HepG2 (cell line): ENCODE measurements around the gene ZNF839. TPM values are rescaled to one million over a fixed set of nuclear protein-coding genes. Genes with fewer than 3 reads are reported as not detected.

ENCODE experiments used
- ARNT2 ChIP-seq: sonication (generic); formaldehyde crosslinking; IDR thresholded peaks from 2 replicates; pipeline ENCODE4 v1.8.0; 2022; ENCODE audit warnings: mild to moderate bottlenecking, low read depth, missing genetic modification reagents, moderate library complexity
- ATF2 ChIP-seq: sonication (generic); formaldehyde crosslinking; IDR thresholded peaks from 2 replicates; pipeline ENCODE4 v1.4.0; 2020; ENCODE audit warnings: missing genetic modification reagents
- BRD4 ChIP-seq: sonication (generic); formaldehyde crosslinking; IDR thresholded peaks from 2 replicates; pipeline ENCODE4 v1.4.0; 2020; ENCODE audit warnings: missing genetic modification reagents
- CERS6 ChIP-seq: sonication (generic); formaldehyde crosslinking; IDR thresholded peaks from 2 replicates; pipeline ENCODE4 v1.5.0; 2020; ENCODE audit warnings: missing genetic modification reagents
- HNF1B ChIP-seq: sonication (generic); formaldehyde crosslinking; IDR thresholded peaks from 2 replicates; pipeline ENCODE4 v1.5.1; 2020; ENCODE audit warnings: mild to moderate bottlenecking, moderate library complexity, missing genetic modification reagents
- KLF11 ChIP-seq: IDR thresholded peaks from 2 replicates; pipeline ENCODE4 v1.6.1; 2016; ENCODE audit warnings: missing compliant biosample characterization
- PHF8 ChIP-seq: sonication (generic); formaldehyde crosslinking; IDR thresholded peaks from 2 replicates; pipeline ENCODE4 v1.5.0; 2020; ENCODE audit warnings: missing genetic modification reagents
- POLR2AphosphoS2 ChIP-seq: IDR thresholded peaks from 2 replicates; pipeline ENCODE4 v1.6.1; 2011; ENCODE audit warnings: low read depth, low read length, improper control_type of control experiment
- SOX13 ChIP-seq, 3 experiments: fragments of 450-650 bp in 1 of 3; sonication (generic) in 1 of 3; formaldehyde crosslinking in 1 of 3; IDR thresholded peaks in 2 of 3; conservative IDR thresholded peaks in 1 of 3; 2 replicates each; pipeline versions ENCODE4 v1.5.0 to v1.6.1; 2016 to 2020; ENCODE audit warnings: antibody characterized with exemption in 1 of 3, mild to moderate bottlenecking in 1 of 3, missing compliant biosample characterization in 1 of 3, missing genetic modification reagents in 1 of 3, moderate library complexity in 1 of 3
- YEATS2 ChIP-seq: sonication (generic); formaldehyde crosslinking; IDR thresholded peaks from 2 replicates; pipeline ENCODE4 v1.4.0; 2020; ENCODE audit warnings: missing genetic modification reagents, borderline replicate concordance
- ZBTB43 ChIP-seq: sonication (generic); formaldehyde crosslinking; conservative IDR thresholded peaks from 2 replicates; pipeline ENCODE4 v1.4.0; 2020; ENCODE audit warnings: missing genetic modification reagents
- ZNF34 ChIP-seq: sonication (generic); formaldehyde crosslinking; IDR thresholded peaks from 2 replicates; pipeline ENCODE4 v1.4.0; 2020; ENCODE audit warnings: mild to moderate bottlenecking, missing genetic modification reagents, borderline replicate concordance
- ZNF678 ChIP-seq: sonication (generic); formaldehyde crosslinking; IDR thresholded peaks from 2 replicates; pipeline ENCODE4 v1.4.0; 2020; ENCODE audit warnings: mild to moderate bottlenecking, missing genetic modification reagents
- ZNF713 ChIP-seq: sonication (generic); formaldehyde crosslinking; IDR thresholded peaks from 2 replicates; pipeline ENCODE4 v1.4.0; 2020; ENCODE audit warnings: mild to moderate bottlenecking, missing genetic modification reagents
- ZNF740 ChIP-seq: sonication (generic); formaldehyde crosslinking; IDR thresholded peaks from 2 replicates; pipeline ENCODE4 v1.4.0; 2020; ENCODE audit warnings: missing genetic modification reagents
- ZNF768 ChIP-seq: sonication (generic); formaldehyde crosslinking; IDR thresholded peaks from 2 replicates; pipeline ENCODE4 v1.4.0; 2020; ENCODE audit warnings: missing genetic modification reagents
- ZNF878 ChIP-seq: sonication (generic); formaldehyde crosslinking; IDR thresholded peaks from 2 replicates; pipeline ENCODE4 v1.8.1; 2023; ENCODE audit warnings: mild to moderate bottlenecking, missing genetic modification reagents, moderate library complexity
- polyA plus RNA-seq, 8 experiments: library from polyadenylated mRNA; depleted of rRNA in 3 of 8; stranded (reverse) in 7 of 8; unstranded in 1 of 8; fragments of >200 nt; fragmentation: Illumina TruSeq in 4 of 8; extraction: Trizol in 4 of 8; gene quantifications; 2 replicates each; pipeline versions ENCODE4 v1.2.1 to v1.2.3, GENCODE V29; 2011 to 2016; ENCODE audit warnings: low read depth in 4 of 8, missing spikeins in 1 of 8, mixed read lengths in 1 of 8; ENCODE audit not compliant: insufficient read depth in 1 of 8
- total RNA-seq, 5 experiments: library from RNA; depleted of rRNA; stranded (reverse); fragments of >200 nt; fragmentation: Illumina TruSeq; extraction: Trizol; gene quantifications; 2 replicates each; pipeline ENCODE4 v1.2.3, GENCODE V29; 2016; ENCODE audit warnings: low read depth in 1 of 5

ZNF839 gene
- total and polyA plus RNA-seq, 2 of the 13 experiments (the other 11 are each of a cell fraction or from before 2014, with no cell fraction given) = 11.1 to 12.8 TPM

- TF ChIP-seq ZNF678 (CRISPR knock-in tag) (peak; percentile 55; the same call in 1 of the 2 replicates), ZNF713 (CRISPR knock-in tag) (no peak), ZNF740 (CRISPR knock-in tag) (no peak), CERS6 (CRISPR knock-in tag) (no peak), ARNT2 (peak; percentile 12; the same call in 1 of the 2 replicates), ZNF34 (CRISPR knock-in tag) (0 out of 2 replicates have a peak, but pooled peaks have one; percentile 14), ZNF768 (0 out of 2 replicates have a peak, but pooled peaks have one; percentile 11), ZBTB43 (CRISPR knock-in tag) (no peak), HNF1B (CRISPR knock-in tag) (peak; percentile 49), SOX13 (IDR thresholded peaks at IDR 0.05) (no peak), SOX13 (CRISPR knock-in tag; conservative IDR thresholded peaks at IDR 0.05 in 1 of 2, IDR thresholded peaks at IDR 0.05 in 1 of 2) (no peak), PHF8 (CRISPR knock-in tag) (0 out of 2 replicates have a peak, but pooled peaks have one; percentile 57), YEATS2 (CRISPR knock-in tag) (no peak), BRD4 (CRISPR knock-in tag) (0 out of 2 replicates have a peak, but pooled peaks have one; percentile 80), ZNF878 (CRISPR knock-in tag) (0 out of 2 replicates have a peak, but pooled peaks have one; percentile 1), POLR2AphosphoS2 (no peak), KLF11 (CRISPR knock-in tag) (no peak), ATF2 (CRISPR knock-in tag) (0 out of 2 replicates have a peak, but pooled peaks have one; percentile 21)
These were observed 601 bp downstream of the ZNF839 start (continued) for GRCh38 chr14:102320033-102320660.
